IMR-90 (cell line): Measurements from ENCODE around the gene TEAD1. TPM values are rescaled to one million over a fixed set of nuclear protein-coding genes. Genes with fewer than 3 reads are reported as not detected.
A peak's percentile ranks its signal among the peaks of the same experiment; 100 is the strongest.

ENCODE experiments used
- ATAC-seq: fragments of 200-7000 bp; cut with Tn5 transposase; 2 replicates; pipeline ENCODE4 v1.9.1; 2020; ENCODE audit warnings: low read depth, mild to moderate bottlenecking, moderate library complexity
- BruUV-seq: library from RNA; stranded (reverse); fragments of 400-500 nt; replicated peaks from 2 replicates; lab custom pipeline; 2021; lab: Mats Ljungman, UMichigan
- CTCF ChIA-PET: fragments of 300-600 bp; formaldehyde crosslinking; extraction: SDS; loops from one replicate; lab custom pipeline; 2021; ENCODE audit warnings: antibody characterized with exemption; lab: Yijun Ruan, JAX
- POLR2A ChIA-PET: fragments of 300-600 bp; sonication (Branson Sonifier 250); formaldehyde crosslinking; loops from one replicate; lab custom pipeline; 2022; ENCODE audit warnings: antibody characterized with exemption; ENCODE audit not compliant: unreplicated experiment; lab: Charles Lee
- DNase-seq: peaks from one replicate; pipeline ENCODE4 v3.0.0; 2013
- H2AFZ ChIP-seq: replicated peaks from 2 replicates; pipeline ENCODE3; 2013; ENCODE audit warnings: low read length, mild to moderate bottlenecking; ENCODE audit not compliant: poor library complexity
- H2AK5ac ChIP-seq: 2 replicates; pipeline ENCODE4 v1.6.1; 2013; ENCODE audit warnings: low read depth, low read length, inconsistent platforms
- H2AK9ac ChIP-seq: replicated peaks from 2 replicates; pipeline ENCODE3; 2013; ENCODE audit warnings: mild to moderate bottlenecking, low read depth, low read length, moderate library complexity; ENCODE audit not compliant: poor library complexity
- H2BK120ac ChIP-seq: 2 replicates; pipeline ENCODE4 v1.6.1; 2013; ENCODE audit warnings: low read depth, low read length, inconsistent platforms
- H2BK15ac ChIP-seq: 3 replicates; pipeline ENCODE4 v1.6.1; 2013; ENCODE audit warnings: low read depth, low read length, inconsistent platforms
- H2BK20ac ChIP-seq: 2 replicates; pipeline ENCODE4 v1.6.1; 2013; ENCODE audit warnings: low read depth, mild to moderate bottlenecking, inconsistent platforms, low read length, moderate library complexity
- H2BK5ac ChIP-seq: 2 replicates; pipeline ENCODE4 v1.6.1; 2013; ENCODE audit warnings: mild to moderate bottlenecking, low read depth, low read length, inconsistent platforms; ENCODE audit not compliant: poor library complexity, severe bottlenecking
- H3K14ac ChIP-seq: replicated peaks from 2 replicates; pipeline ENCODE4 v1.6.1; 2013; ENCODE audit warnings: low read depth, low read length, inconsistent platforms
- H3K18ac ChIP-seq: 2 replicates; pipeline ENCODE4 v1.6.1; 2013; ENCODE audit warnings: low read depth, low read length, control low read depth
- H3K23ac ChIP-seq: 2 replicates; pipeline ENCODE4 v1.6.1; 2013; ENCODE audit warnings: low read depth, low read length, inconsistent platforms
- H3K27ac ChIP-seq: 2 replicates; pipeline ENCODE4 v1.5.1; 2013; ENCODE audit warnings: mild to moderate bottlenecking, control low read depth, low read length; ENCODE audit not compliant: insufficient read depth
- H3K27me3 ChIP-seq: 2 replicates; pipeline ENCODE4 v1.6.1; 2013; ENCODE audit warnings: low read length; ENCODE audit not compliant: control insufficient read depth, insufficient read depth
- H3K36me3 ChIP-seq: 2 replicates; pipeline ENCODE4 v1.6.1; 2013; ENCODE audit warnings: low read length, mixed read lengths; ENCODE audit not compliant: control insufficient read depth, insufficient read depth
- H3K4ac ChIP-seq: 2 replicates; pipeline ENCODE4 v1.6.1; 2013; ENCODE audit warnings: low read depth, low read length, inconsistent platforms
- H3K4me1 ChIP-seq: 2 replicates; pipeline ENCODE4 v1.6.1; 2013; ENCODE audit warnings: low read length, mixed read lengths; ENCODE audit not compliant: control insufficient read depth, insufficient read depth
- H3K4me2 ChIP-seq: 2 replicates; pipeline ENCODE4 v1.6.1; 2013; ENCODE audit warnings: low read depth, mild to moderate bottlenecking, control low read depth, low read length, moderate library complexity
- H3K4me3 ChIP-seq: 2 replicates; pipeline ENCODE4 v1.5.1; 2013; ENCODE audit warnings: low read depth, mild to moderate bottlenecking, control low read depth, low read length, moderate library complexity; ENCODE audit not compliant: insufficient read depth
- H3K56ac ChIP-seq: 2 replicates; pipeline ENCODE4 v1.6.1; 2013; ENCODE audit warnings: low read length, inconsistent platforms; ENCODE audit not compliant: insufficient read depth; ENCODE audit errors: extremely low read depth
- H3K79me1 ChIP-seq, 2 experiments: 2 replicates each; pipeline ENCODE4 v1.6.1; 2013; ENCODE audit warnings: low read length in 2 of 2, inconsistent platforms in 1 of 2, low read depth in 1 of 2
- H3K9ac ChIP-seq: 2 replicates; pipeline ENCODE4 v1.6.1; 2013; ENCODE audit warnings: low read depth, low read length, control low read depth
- H3K9me1 ChIP-seq: 2 replicates; pipeline ENCODE4 v1.6.1; 2013; ENCODE audit warnings: low read length, inconsistent platforms; ENCODE audit not compliant: insufficient read depth
- H3K9me3 ChIP-seq: 2 replicates; pipeline ENCODE4 v1.6.1; 2013; ENCODE audit warnings: low read length; ENCODE audit not compliant: control insufficient read depth, insufficient read depth
- H4K20me1 ChIP-seq: 2 replicates; pipeline ENCODE4 v1.6.1; 2013; ENCODE audit warnings: low read length, inconsistent platforms; ENCODE audit not compliant: insufficient read depth
- H4K5ac ChIP-seq: 2 replicates; pipeline ENCODE4 v1.6.1; 2013; ENCODE audit warnings: mild to moderate bottlenecking, low read depth, low read length, control low read depth
- H4K8ac ChIP-seq, 2 experiments: 2 replicates each; pipeline ENCODE4 v1.6.1; 2013; ENCODE audit warnings: low read depth in 2 of 2, low read length in 2 of 2, control low read depth in 1 of 2, inconsistent platforms in 1 of 2
- H4K91ac ChIP-seq: 2 replicates; pipeline ENCODE4 v1.6.1; 2013; ENCODE audit warnings: low read depth, low read length, inconsistent platforms; ENCODE audit not compliant: insufficient read depth
- BHLHE40 ChIP-seq: fragments of 150-350 bp; IDR thresholded peaks from 2 replicates; pipeline ENCODE4 v1.6.1; 2016; ENCODE audit warnings: mild to moderate bottlenecking, low read depth, low read length
- CEBPB ChIP-seq: IDR thresholded peaks from 2 replicates; pipeline ENCODE4 v1.6.1; 2012; ENCODE audit warnings: low read depth, low read length, improper control_type of control experiment
- CHD1 ChIP-seq: IDR thresholded peaks from 2 replicates; pipeline ENCODE4 v1.6.1; 2012; ENCODE audit warnings: low read depth, low read length, improper control_type of control experiment
- CTCF ChIP-seq: conservative IDR thresholded peaks from 2 replicates; pipeline ENCODE4 v1.5.1; 2012; ENCODE audit warnings: mild to moderate bottlenecking, low read depth, low read length, improper control_type of control experiment
- ELK1 ChIP-seq: fragments of 150-350 bp; IDR thresholded peaks from 2 replicates; pipeline ENCODE4 v1.6.1; 2016; ENCODE audit warnings: low read depth, mild to moderate bottlenecking, low read length, moderate library complexity, borderline replicate concordance
- FOS ChIP-seq: fragments of 150-350 bp; IDR thresholded peaks from 2 replicates; pipeline ENCODE4 v1.6.1; 2016; ENCODE audit warnings: low read depth, low read length
- MAZ ChIP-seq: IDR thresholded peaks from 2 replicates; pipeline ENCODE4 v1.6.1; 2012; ENCODE audit warnings: low read depth, mild to moderate bottlenecking, low read length, improper control_type of control experiment, moderate library complexity, borderline replicate concordance
- NFE2L2 ChIP-seq: fragments of 150-350 bp; IDR thresholded peaks from 2 replicates; pipeline ENCODE4 v1.6.1; 2016; ENCODE audit warnings: low read depth, mild to moderate bottlenecking, low read length
- POLR2A ChIP-seq: IDR thresholded peaks from 2 replicates; pipeline ENCODE4 v1.6.1; 2012; ENCODE audit warnings: mild to moderate bottlenecking, low read depth, low read length
- RAD21 ChIP-seq: IDR thresholded peaks from 2 replicates; pipeline ENCODE4 v1.6.1; 2012; ENCODE audit warnings: low read length, improper control_type of control experiment
- SMC3 ChIP-seq: fragments of 150-350 bp; IDR thresholded peaks from 2 replicates; pipeline ENCODE4 v1.6.1; 2016; ENCODE audit warnings: low read depth, mild to moderate bottlenecking, antibody characterized with exemption, low read length, moderate library complexity
- WGBS, 2 experiments: methylation state at CpG; one replicate each; pipeline versions ENCODE4 v1.1.5 to v1.1.7; 2013; ENCODE audit warnings: missing lambda C conversion rate in 2 of 2; ENCODE audit not compliant: insufficient read length in 1 of 2; ENCODE audit errors: extremely low coverage in 2 of 2; 5-methylcytosine and 5-hydroxymethylcytosine counted together
- dilution Hi-C: fragments of 300-500 bp; cut with HindIII; formaldehyde crosslinking; loops from one replicate; pipeline ENCODE4 v1.14.3; 2018; ENCODE audit warnings: low sequenced_read_pairs; ENCODE audit not compliant: unreplicated experiment
- in situ Hi-C: fragments of 300-500 bp; cut with MboI; formaldehyde crosslinking; loops from 3 replicates; pipeline ENCODE4 v1.14.3; 2019; ENCODE audit warnings: low sequenced_read_pairs, inconsistent platforms, mixed read lengths
- intact Hi-C: fragments of 100-400 bp; cut with micrococcal nuclease; formaldehyde crosslinking; loops from 2 replicates; pipeline ENCODE4 v1.10.0; 2022
- polyA plus RNA-seq, 3 experiments: library from polyadenylated mRNA; depleted of rRNA; stranded (reverse); fragments of >200 nt; gene quantifications; 2 replicates each; pipeline ENCODE4 v1.2.3, GENCODE V29; 2012; ENCODE audit warnings: low replicate concordance in 1 of 3
- total RNA-seq: library from RNA; depleted of rRNA; stranded (reverse); fragments of >200 nt; gene quantifications from 2 replicates; pipeline ENCODE4 v1.2.3, GENCODE V29; 2012
- TF ChIP-seq, protein P1 (sequence below): fragments of 150-350 bp; IDR thresholded peaks from 2 replicates; pipeline ENCODE4 v1.6.1; 2017; ENCODE audit warnings: mild to moderate bottlenecking, antibody characterized with exemption, low read length, low read depth

TEAD1 gene
- total and polyA plus RNA-seq, 2 of the 4 experiments (the other 2 are of a cell fraction), result 51.8 to 69.2 TPM

DNA sequence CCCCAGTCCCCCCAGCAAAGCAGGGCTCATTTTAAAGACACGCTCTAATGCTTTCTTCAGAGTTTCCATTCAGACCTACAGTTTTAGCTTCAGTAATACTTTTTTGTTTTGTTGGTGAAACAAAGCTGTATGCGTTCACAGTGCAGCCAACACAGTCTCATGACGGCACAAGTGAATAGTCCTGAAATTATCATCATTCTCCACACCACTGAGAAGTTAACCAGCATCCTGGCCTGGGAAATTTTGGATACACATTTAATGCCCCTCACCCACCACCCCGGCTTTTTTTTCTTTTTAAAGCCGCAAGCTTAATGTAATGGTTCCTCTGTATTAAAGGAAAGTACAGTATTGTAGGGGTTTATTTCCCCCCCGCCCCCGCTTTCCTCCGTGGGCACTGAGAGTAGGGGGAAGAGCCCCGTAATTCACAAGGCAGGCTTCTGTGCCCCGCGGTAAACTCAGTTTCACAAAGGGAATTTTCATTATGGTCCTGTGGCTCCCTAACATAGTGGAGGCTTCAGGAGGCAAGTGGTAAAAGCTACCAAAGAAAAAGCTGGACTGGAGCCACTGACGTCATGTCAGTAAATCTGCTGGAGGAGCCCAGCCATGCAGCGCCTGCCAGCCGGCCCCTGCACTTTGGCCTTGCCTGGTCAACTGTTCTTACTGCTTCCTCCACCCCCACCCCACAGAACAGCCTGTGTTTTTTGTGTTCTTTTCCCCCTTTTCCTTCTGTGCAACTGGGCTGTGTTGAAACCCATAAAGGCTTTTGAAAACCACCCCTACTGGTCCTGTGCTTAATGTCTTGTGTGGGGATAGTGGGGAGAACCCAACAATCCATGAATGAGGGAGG, 18.2 kb downstream of the TEAD1 start:
- H2BK15ac ChIP-seq, result peak overlapping the region; percentile 46; the same call in 2 of the 3 replicates
- peak overlapping the region; percentile 83 for H3K4ac ChIP-seq
- H2BK20ac ChIP-seq, result peak overlapping the region; percentile 84; the same call in 1 of the 2 replicates
- H3K9me1 ChIP-seq, result peaks cover 45% of the 10 kb centered on the region
- ATAC-seq (peak; percentile 45), DNase-seq (peak; percentile 95)
- H4K91ac ChIP-seq, result peak overlapping the region; percentile 85
- no peak overlapping the region for H2AFZ ChIP-seq
- H3K79me1 ChIP-seq, result peaks cover 14 to 84% of the 10 kb centered on the region in 2 experiments; a peak in 3 of 4 replicates
- peak overlapping the region; percentile 84 for H3K23ac ChIP-seq
- peak overlapping the region; percentile 85 for H3K14ac ChIP-seq
- H3K56ac ChIP-seq, result peak overlapping the region; percentile 49
- H3K27me3 ChIP-seq, result no peaks in the 10 kb centered on the region
- ChIA-PET POLR2A (no interaction called here), CTCF (interaction anchor here (1.5 to 1.7 kb wide), 2 partner anchors 11 to 404 kb away, joined by 3 to 6 read pairs; no protein-coding TSS in a partner anchor)
- H2AK5ac ChIP-seq, result peak overlapping the region; percentile 90; the same call in 1 of the 2 replicates
- peak overlapping the region; percentile 81 for H3K18ac ChIP-seq
- H4K5ac ChIP-seq, result peak overlapping the region; percentile 42; the same call in 1 of the 2 replicates
- H2BK120ac ChIP-seq, result peak overlapping the region; percentile 88
- H3K9me3 ChIP-seq, result no peaks in the 10 kb centered on the region
- dilution Hi-C loops (loop anchor here (25.0 kb wide), 1 partner anchor 195 kb away; no protein-coding TSS in a partner anchor), intact Hi-C loops (loop anchor here (1.0 to 5.0 kb wide), 4 partner anchors 80 to 405 kb away; no protein-coding TSS in a partner anchor), in situ Hi-C loops (no loop called here)
- H4K20me1 ChIP-seq, result peaks cover 92% of the 10 kb centered on the region
- peak overlapping the region; percentile 71 for H3K27ac ChIP-seq
- H3K36me3 ChIP-seq, result no peaks in the 10 kb centered on the region; the same call in 1 of the 2 replicates
- no peak overlapping the region for H3K4me3 ChIP-seq
- H4K8ac ChIP-seq, result peak overlapping the region in 1 of 2 experiments; percentile 78; a peak in 2 of 4 replicates
- H3K9ac ChIP-seq, result peak overlapping the region; percentile 7
- peak overlapping the region; percentile 80 for H3K4me2 ChIP-seq
- peaks cover 52% of the 10 kb centered on the region for H3K4me1 ChIP-seq
- WGBS, 2 experiments, result 0% methylated on average over 3 of the region's 14 CpGs; no CpG with 5 or more reads in 1 of the 2 experiments
- no TSS peak for BruUV-seq
- peak overlapping the region; percentile 87 for H2BK5ac ChIP-seq
- H2AK9ac ChIP-seq, result peak overlapping the region; percentile 30
- TF ChIP-seq CTCF, result no peak
- no peak for TF ChIP-seq CEBPB
- peak; percentile 14; the same call in 1 of the 2 replicates for TF ChIP-seq SMC3
- no peak for TF ChIP-seq BHLHE40
- no peak for TF ChIP-seq ELK1
- peak; percentile 9 for TF ChIP-seq RAD21
- TF ChIP-seq CHD1, result peak; percentile 36; the same call in 1 of the 2 replicates
- peak; percentile 49 for TF ChIP-seq POLR2A
- TF ChIP-seq FOS, result peak; percentile 5; the same call in 1 of the 2 replicates
- TF ChIP-seq, protein P1, sequence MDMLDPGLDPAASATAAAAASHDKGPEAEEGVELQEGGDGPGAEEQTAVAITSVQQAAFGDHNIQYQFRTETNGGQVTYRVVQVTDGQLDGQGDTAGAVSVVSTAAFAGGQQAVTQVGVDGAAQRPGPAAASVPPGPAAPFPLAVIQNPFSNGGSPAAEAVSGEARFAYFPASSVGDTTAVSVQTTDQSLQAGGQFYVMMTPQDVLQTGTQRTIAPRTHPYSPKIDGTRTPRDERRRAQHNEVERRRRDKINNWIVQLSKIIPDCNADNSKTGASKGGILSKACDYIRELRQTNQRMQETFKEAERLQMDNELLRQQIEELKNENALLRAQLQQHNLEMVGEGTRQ, result no peak
- TF ChIP-seq MAZ, result peak; percentile 55; the same call in 1 of the 2 replicates
- TF ChIP-seq NFE2L2, result no peak
